Naive B cell (primary cell): ENCODE results near the gene ATG2A. TPM values are rescaled to one million over a fixed set of nuclear protein-coding genes. Genes with fewer than 3 reads are reported as not detected.

ENCODE experiments used
- ATAC-seq, 2 donors: fragments of 150-1000 bp; cut with Tn5 transposase; 2 replicates each; pipeline ENCODE4 v1.10.0; 2021; ENCODE audit warnings: low read depth in 2 of 2, mild to moderate bottlenecking in 2 of 2, moderate library complexity in 2 of 2
- DNase-seq: peaks from one replicate; pipeline ENCODE4 v3.0.0; 2022
- H3K27ac Mint-ChIP-seq, 6 donors: one replicate each; pipeline ENCODE4 v1.8.0; 2020 to 2022; ENCODE audit warnings: mild to moderate bottlenecking in 6 of 6, mixed read lengths in 6 of 6, moderate library complexity in 5 of 6, inconsistent platforms in 2 of 6
- H3K27me3 Mint-ChIP-seq, 3 donors: one replicate each; pipeline ENCODE4 v1.8.0; 2021 to 2022; ENCODE audit warnings: mixed read lengths in 3 of 3, mild to moderate bottlenecking in 1 of 3
- H3K36me3 Mint-ChIP-seq, 2 donors: one replicate each; pipeline ENCODE4 v1.8.0; 2020 to 2022; ENCODE audit warnings: mixed read lengths in 2 of 2, inconsistent platforms in 1 of 2, mild to moderate bottlenecking in 1 of 2
- H3K4me1 Mint-ChIP-seq, 3 donors: one replicate each; pipeline ENCODE4 v1.8.0; 2020 to 2022; ENCODE audit warnings: mixed read lengths in 3 of 3, inconsistent platforms in 1 of 3, mild to moderate bottlenecking in 1 of 3, moderate library complexity in 1 of 3
- H3K4me3 Mint-ChIP-seq, 8 donors: one replicate each; pipeline ENCODE4 v1.8.0; 2020 to 2022; ENCODE audit warnings: mild to moderate bottlenecking in 8 of 8, mixed read lengths in 8 of 8, moderate library complexity in 8 of 8, inconsistent platforms in 2 of 8
- H3K9me3 Mint-ChIP-seq, 7 donors: one replicate each; pipeline ENCODE4 v1.8.0; 2020 to 2022; ENCODE audit warnings: mixed read lengths in 7 of 7, mild to moderate bottlenecking in 5 of 7, inconsistent platforms in 2 of 7, moderate library complexity in 1 of 7
- polyA plus RNA-seq, 6 donors: library from polyadenylated mRNA; unstranded; fragments of 300-500 nt; fragmentation: Illumina TruSeq; gene quantifications; one replicate each; pipeline ENCODE4 v1.2.3, GENCODE V29; 2021; ENCODE audit warnings: low read depth in 6 of 6

ATG2A gene
- polyA plus RNA-seq, 6 donors from 2014 or later: 2.8 to 5.0 (median 3.4) TPM; not detected in 1

DNA sequence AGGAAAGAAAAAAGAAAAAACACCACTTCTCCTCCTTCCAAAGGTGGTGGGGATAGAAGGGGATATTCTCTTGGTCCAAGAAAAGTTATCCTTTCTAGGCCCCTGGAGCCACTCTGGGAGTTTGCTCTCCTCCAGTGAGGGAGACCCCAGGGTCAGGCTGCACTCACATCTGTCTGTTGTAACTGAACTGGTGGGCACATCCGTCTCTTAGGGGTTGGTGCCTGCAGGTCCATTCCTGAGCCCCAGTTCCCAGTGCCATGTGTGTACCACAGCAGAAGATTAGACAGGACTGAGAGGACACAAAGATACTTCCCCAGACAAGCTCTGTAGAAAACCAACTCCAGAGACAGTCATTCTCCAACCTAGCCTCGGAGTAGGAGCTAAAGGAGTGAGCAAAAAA lies 3.1 kb upstream of the ATG2A start:
- no peak overlapping the region for H3K27ac Mint-ChIP-seq
- peak overlapping the region in 1 of 8 donors; percentile 64 for H3K4me3 Mint-ChIP-seq
- no peak for ATAC-seq
- no peaks in the 10 kb centered on the region for H3K27me3 Mint-ChIP-seq
- peaks cover 30 to 44% (median 41%) of the 10 kb centered on the region in 3 donors for H3K4me1 Mint-ChIP-seq
- no peak for DNase-seq
- H3K9me3 Mint-ChIP-seq: no peaks in the 10 kb centered on the region
- no peaks in the 10 kb centered on the region for H3K36me3 Mint-ChIP-seq

GRCh38 chr11:64919627-64920026 lies 2.6 kb upstream of the ATG2A start:
- Mint-ChIP-seq H3K4me3 (no peak overlapping the region), H3K27me3 (no peaks in the 10 kb centered on the region), H3K4me1 (peaks cover 26 to 42% (median 41%) of the 10 kb centered on the region in 3 donors), H3K27ac (no peak overlapping the region), H3K36me3 (no peaks in the 10 kb centered on the region), H3K9me3 (no peaks in the 10 kb centered on the region)
- ATAC-seq (no peak), DNase-seq (no peak)

DNA sequence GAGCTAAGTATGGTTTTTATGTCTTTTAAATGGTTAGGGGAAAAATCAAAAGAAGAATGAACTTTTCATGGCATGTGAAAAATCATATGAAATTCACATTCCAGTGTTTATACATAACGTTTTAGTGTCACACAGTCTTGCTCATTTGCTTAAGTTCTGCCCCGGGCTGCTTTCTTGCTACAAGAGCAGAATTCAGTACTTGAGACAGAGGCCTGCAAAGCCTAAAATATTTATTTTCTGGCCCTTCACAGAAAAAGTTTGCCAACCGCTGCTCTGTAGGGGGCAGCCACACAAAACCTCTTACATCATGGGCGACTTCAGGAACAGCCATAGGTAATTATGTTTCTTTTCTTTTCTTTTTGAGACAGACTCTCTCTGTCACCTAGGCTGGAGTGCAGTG lies 1.0 kb upstream of the ATG2A start:
- peaks cover 0 to 7% of the 10 kb centered on the region in 2 donors for H3K36me3 Mint-ChIP-seq
- DNase-seq: no peak
- no peaks in the 10 kb centered on the region for H3K27me3 Mint-ChIP-seq
- no peak for ATAC-seq
- no peaks in the 10 kb centered on the region for H3K9me3 Mint-ChIP-seq
- H3K4me3 Mint-ChIP-seq: peak overlapping the region; percentile 86 to 94 (median 89)
- peak overlapping the region in 5 of 6 donors; percentile 58 to 97 (median 89) for H3K27ac Mint-ChIP-seq
- peaks cover 27 to 31% (median 30%) of the 10 kb centered on the region in 3 donors for H3K4me1 Mint-ChIP-seq

DNA sequence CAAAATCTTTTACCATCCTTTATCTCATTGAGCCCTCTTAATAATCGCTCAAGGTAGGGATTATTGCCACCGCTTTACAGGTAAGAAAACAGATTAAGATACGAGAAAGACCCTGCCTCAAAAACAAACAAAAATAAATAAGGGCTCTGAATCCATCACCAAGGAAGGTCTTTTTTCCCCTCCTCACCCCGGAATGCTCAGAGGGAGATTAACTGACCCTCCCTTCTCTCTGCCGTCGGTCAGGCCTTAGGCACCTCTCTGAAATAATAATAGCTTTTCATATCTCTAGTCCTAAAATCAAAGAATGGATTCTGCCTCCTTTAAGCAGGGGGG lies 620 bp upstream of the ATG2A start:
- peaks cover 27 to 31% (median 30%) of the 10 kb centered on the region in 3 donors for H3K4me1 Mint-ChIP-seq
- DNase-seq (no peak), ATAC-seq (no peak)
- peaks cover 0 to 9% of the 10 kb centered on the region in 2 donors for H3K36me3 Mint-ChIP-seq
- peak overlapping the region; percentile 77 to 97 (median 84) for H3K27ac Mint-ChIP-seq
- H3K27me3 Mint-ChIP-seq: no peaks in the 10 kb centered on the region
- H3K9me3 Mint-ChIP-seq: no peaks in the 10 kb centered on the region
- H3K4me3 Mint-ChIP-seq: peak overlapping the region; percentile 86 to 94 (median 89)

GRCh38 chr11:64916040-64916774 lies 802 bp downstream of the ATG2A start:
- H3K27ac Mint-ChIP-seq: peak overlapping the region; percentile 67 to 97 (median 89)
- no peak for DNase-seq

DNA sequence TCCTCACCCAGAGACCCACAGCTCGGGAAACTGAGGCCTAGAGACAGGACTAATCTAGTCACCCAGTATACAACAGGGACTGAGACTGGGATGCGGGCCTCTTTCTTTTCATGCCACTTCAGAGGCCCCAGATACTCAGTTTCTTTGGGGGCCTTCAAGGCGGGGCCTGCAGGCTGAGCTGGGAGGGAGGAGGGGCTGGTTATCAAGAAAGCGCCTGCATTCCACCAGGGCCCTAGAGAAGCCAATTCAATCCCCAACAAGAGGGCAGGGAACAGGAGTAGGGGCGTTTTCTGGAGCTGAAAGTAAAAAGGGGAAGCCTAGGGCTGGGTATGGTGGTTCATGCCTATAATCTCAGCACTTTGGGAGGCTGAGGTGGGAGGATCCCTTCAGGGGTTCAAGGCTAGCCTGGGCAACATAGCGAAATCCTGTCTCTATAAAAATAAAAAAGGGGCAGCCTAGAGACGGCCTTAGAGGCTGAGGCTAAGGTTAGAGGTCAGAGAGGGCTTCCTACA lies 1.6 kb downstream of the ATG2A start:
- ATAC-seq (no peak), DNase-seq (no peak)
- Mint-ChIP-seq H3K9me3 (no peaks in the 10 kb centered on the region), H3K4me3 (peak overlapping the region; percentile 26 to 94 (median 87)), H3K27ac (peak overlapping the region in 5 of 6 donors; percentile 27 to 97 (median 72)), H3K4me1 (peaks cover 30 to 32% (median 31%) of the 10 kb centered on the region in 3 donors), H3K36me3 (peaks cover 0 to 19% of the 10 kb centered on the region in 2 donors), H3K27me3 (no peaks in the 10 kb centered on the region)

More at GRCh38 chr11:64916040-64916774, 802 bp downstream of the ATG2A start:
- Mint-ChIP-seq H3K36me3 (peaks cover 0 to 17% of the 10 kb centered on the region in 2 donors), H3K4me1 (peaks cover 30 to 32% (median 31%) of the 10 kb centered on the region in 3 donors), H3K27me3 (no peaks in the 10 kb centered on the region), H3K4me3 (peak overlapping the region; percentile 86 to 94 (median 89)), H3K9me3 (no peaks in the 10 kb centered on the region)
- no peak for ATAC-seq

DNA sequence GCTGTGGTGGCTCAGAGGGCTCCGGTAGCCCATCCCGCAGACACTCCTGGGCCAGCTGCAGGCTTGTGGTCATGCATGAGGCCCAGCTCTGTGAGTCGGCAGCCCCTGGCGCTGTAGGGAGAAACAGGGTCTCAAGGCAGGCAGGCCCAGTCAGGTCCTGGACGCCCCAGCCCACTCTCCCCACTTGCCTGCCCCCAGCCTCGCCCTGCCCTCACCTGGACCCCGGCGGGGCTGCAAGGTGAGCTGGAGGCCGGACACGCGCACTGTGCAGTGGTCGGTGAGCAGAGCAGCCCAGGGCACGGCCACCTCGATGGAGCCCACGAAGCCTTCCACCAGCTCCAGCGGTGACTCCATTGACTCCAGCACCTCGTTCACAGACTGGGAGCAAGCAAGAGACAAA lies 2.9 kb downstream of the ATG2A start:
- H3K9me3 Mint-ChIP-seq: no peaks in the 10 kb centered on the region
- H3K36me3 Mint-ChIP-seq: peaks cover 0 to 19% of the 10 kb centered on the region in 2 donors
- no peak for DNase-seq
- peak overlapping the region in 2 of 8 donors; percentile 62 to 71 for H3K4me3 Mint-ChIP-seq
- no peak for ATAC-seq
- peaks cover 30 to 32% (median 31%) of the 10 kb centered on the region in 3 donors for H3K4me1 Mint-ChIP-seq
- no peak overlapping the region for H3K27ac Mint-ChIP-seq
- H3K27me3 Mint-ChIP-seq: no peaks in the 10 kb centered on the region

- Mint-ChIP-seq H3K4me1 (peaks cover 30 to 32% (median 31%) of the 10 kb centered on the region in 3 donors), H3K27ac (no peak overlapping the region), H3K36me3 (peaks cover 0 to 19% of the 10 kb centered on the region in 2 donors), H3K27me3 (no peaks in the 10 kb centered on the region), H3K9me3 (no peaks in the 10 kb centered on the region), H3K4me3 (peak overlapping the region in 1 of 8 donors; percentile 64)
- DNase-seq: no peak
- no peak for ATAC-seq
Observed at GRCh38 chr11:64913171-64913727, 3.8 kb downstream of the ATG2A start.

DNA sequence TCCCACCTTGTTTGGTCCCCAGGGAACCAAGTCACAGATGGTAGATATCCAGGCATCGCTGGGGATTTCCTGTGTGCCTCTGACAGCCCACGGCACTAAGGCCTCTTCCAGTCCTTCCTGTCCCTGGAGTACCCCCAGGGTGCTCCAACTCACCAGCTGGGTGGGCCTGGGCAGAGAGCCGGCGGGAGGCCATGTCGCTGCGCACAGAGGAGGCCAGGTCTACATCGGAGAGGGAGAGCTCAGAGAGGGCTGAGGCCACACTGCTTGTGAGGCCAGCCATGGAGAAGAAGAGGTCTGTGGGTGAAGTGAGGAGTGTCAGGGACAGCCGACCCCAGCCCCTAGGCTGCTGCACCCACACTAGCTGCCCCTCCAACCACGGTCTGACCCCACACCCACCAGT lies 5.3 kb downstream of the ATG2A start:
- peaks cover 0 to 19% of the 10 kb centered on the region in 2 donors for H3K36me3 Mint-ChIP-seq
- H3K9me3 Mint-ChIP-seq: no peaks in the 10 kb centered on the region
- no peak overlapping the region for H3K4me3 Mint-ChIP-seq
- DNase-seq (no peak), ATAC-seq (no peak)
- peaks cover 16 to 23% (median 18%) of the 10 kb centered on the region in 3 donors for H3K4me1 Mint-ChIP-seq
- H3K27me3 Mint-ChIP-seq: no peaks in the 10 kb centered on the region
- no peak overlapping the region for H3K27ac Mint-ChIP-seq

GRCh38 chr11:64911142-64911541 lies 5.9 kb downstream of the ATG2A start:
- DNase-seq (no peak), ATAC-seq (no peak)
- H3K27ac Mint-ChIP-seq: no peak overlapping the region
- H3K9me3 Mint-ChIP-seq: no peaks in the 10 kb centered on the region
- peaks cover 11 to 18% (median 13%) of the 10 kb centered on the region in 3 donors for H3K4me1 Mint-ChIP-seq
- H3K4me3 Mint-ChIP-seq: no peak overlapping the region
- H3K36me3 Mint-ChIP-seq: peaks cover 0 to 19% of the 10 kb centered on the region in 2 donors
- no peaks in the 10 kb centered on the region for H3K27me3 Mint-ChIP-seq

DNA sequence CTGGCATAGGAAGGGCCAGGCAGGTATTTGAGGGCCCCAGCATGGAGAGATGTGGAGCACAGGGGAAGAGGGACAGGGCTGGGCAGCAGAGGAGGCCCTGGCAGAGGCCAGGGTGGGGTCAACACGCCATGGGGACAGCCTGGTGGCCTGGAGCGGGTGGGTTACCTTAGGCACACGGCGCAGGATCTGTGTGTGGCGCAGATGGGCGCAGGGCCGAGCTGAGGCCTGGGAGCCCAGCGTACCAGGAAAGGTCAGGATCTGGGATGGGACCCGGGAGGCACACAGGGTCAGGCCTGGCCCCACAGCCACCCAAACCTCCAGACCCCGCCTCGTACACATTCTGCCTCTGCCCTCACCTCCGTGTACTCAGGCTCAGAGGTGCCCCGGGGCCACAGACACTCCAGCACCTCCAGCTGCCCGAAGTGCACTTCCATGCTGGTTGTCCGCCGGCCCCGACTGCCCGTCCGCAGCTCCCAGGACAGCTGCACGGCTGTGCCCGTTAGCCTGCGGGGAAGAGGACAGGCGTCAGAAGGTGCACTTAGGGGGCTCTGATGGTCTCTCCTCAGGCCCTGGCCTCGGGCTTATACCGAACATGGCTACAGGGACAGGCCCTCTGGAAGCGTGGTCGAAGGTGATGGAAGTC lies 6.4 kb downstream of the ATG2A start:
- no peaks in the 10 kb centered on the region for H3K9me3 Mint-ChIP-seq
- no peak overlapping the region for H3K4me3 Mint-ChIP-seq
- H3K27ac Mint-ChIP-seq: no peak overlapping the region
- H3K4me1 Mint-ChIP-seq: peaks cover 5 to 14% (median 7%) of the 10 kb centered on the region in 3 donors
- H3K27me3 Mint-ChIP-seq: no peaks in the 10 kb centered on the region
- DNase-seq (no peak), ATAC-seq (no peak)
- H3K36me3 Mint-ChIP-seq: peaks cover 0 to 19% of the 10 kb centered on the region in 2 donors

DNA sequence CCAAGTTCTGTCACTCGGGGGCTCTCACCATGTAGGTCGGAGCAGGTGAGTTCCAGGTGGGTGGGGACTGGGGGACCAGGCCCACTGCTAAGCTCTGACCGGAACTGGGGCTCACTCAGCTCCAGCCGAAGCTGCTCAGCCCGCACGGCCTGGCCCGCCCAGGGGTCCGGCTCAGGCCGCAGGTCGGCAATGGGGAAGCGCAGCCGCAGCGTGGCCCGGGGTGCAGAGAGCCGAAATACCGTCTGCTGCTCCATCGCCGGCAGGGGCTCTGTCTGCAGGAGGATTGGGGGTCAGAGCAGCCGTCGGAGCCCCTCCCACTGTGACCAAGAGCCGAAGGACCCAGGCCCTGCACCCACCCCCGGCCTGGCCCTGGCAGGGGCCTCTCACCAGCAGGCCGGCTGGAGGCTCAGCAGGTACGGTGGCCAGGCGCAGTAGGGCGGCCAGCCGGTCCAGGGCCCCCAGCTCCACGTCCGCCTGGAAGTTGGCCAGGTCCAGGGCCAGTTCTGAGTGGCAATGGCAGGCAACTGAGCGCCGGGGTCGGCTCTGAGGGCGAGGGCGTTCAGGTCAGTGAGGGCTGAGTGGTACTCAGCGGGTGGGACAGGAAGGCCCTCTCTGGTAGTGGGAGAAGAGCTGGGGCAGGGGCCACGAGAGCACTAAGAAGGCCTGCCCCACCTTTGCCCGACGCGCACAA lies 7.2 kb downstream of the ATG2A start:
- Mint-ChIP-seq H3K36me3 (peaks cover 0 to 19% of the 10 kb centered on the region in 2 donors), H3K4me3 (no peak overlapping the region), H3K27ac (no peak overlapping the region), H3K4me1 (peaks cover 0 to 14% (median 0%) of the 10 kb centered on the region in 3 donors), H3K9me3 (no peaks in the 10 kb centered on the region), H3K27me3 (no peaks in the 10 kb centered on the region)
- DNase-seq (no peak), ATAC-seq (no peak)

DNA sequence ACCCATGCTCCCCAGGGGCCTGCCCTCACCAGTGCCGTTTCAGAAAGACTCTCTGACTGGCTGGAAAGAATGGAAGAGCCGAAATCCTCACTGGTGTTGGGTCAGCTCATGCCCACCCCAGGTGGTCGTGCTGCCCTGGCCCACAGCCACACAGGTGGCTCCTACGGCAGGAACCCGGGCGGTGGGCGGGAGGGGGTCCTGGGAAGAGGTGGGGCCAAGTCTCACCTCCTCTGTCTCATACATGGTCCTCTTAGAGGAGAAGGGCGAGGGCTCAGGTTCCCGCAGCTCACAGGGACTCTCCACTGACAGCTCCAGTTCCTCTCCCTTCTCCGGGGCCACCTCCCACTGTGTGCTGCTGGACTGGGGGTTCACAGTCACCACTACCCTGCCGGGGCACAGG lies 8.2 kb downstream of the ATG2A start:
- ATAC-seq: no peak
- Mint-ChIP-seq H3K27me3 (no peaks in the 10 kb centered on the region), H3K4me1 (peaks cover 0 to 10% (median 0%) of the 10 kb centered on the region in 3 donors), H3K27ac (peak overlapping the region in 1 of 6 donors; percentile 66), H3K36me3 (peaks cover 0 to 19% of the 10 kb centered on the region in 2 donors), H3K9me3 (no peaks in the 10 kb centered on the region), H3K4me3 (no peak overlapping the region)
- no peak for DNase-seq
